K562 (cell line): ENCODE data around the gene CRYBA1. TPM values are rescaled to one million over a fixed set of nuclear protein-coding genes. Genes with fewer than 3 reads are reported as not detected.
A peak's percentile ranks its signal among the peaks of the same experiment; 100 is the strongest.

Experiments used
- BMI1 ChIP-seq: fragments of 150-350 bp; IDR thresholded peaks from 2 replicates; pipeline ENCODE4 v1.6.1; 2014; ENCODE audit warnings: low read length
- C11orf30 ChIP-seq: fragments of 450-650 bp; IDR thresholded peaks from 2 replicates; pipeline ENCODE4 v1.6.1; 2016; ENCODE audit warnings: low read depth, mild to moderate bottlenecking
- FOXJ3 ChIP-seq: sonication (generic); formaldehyde crosslinking; IDR thresholded peaks from 2 replicates; pipeline ENCODE4 v1.4.0; 2020; ENCODE audit warnings: mild to moderate bottlenecking, missing genetic modification reagents
- FOXK1 ChIP-seq: sonication (generic); formaldehyde crosslinking; IDR thresholded peaks from 2 replicates; pipeline ENCODE4 v1.8.0; 2022; ENCODE audit warnings: missing genetic modification reagents, mild to moderate bottlenecking, borderline replicate concordance
- HNRNPLL ChIP-seq: fragments of 200-400 bp; formaldehyde crosslinking; IDR thresholded peaks from 2 replicates; pipeline ENCODE4 v1.6.1; 2017; ENCODE audit warnings: low read length, low read depth, mild to moderate bottlenecking; ENCODE audit not compliant: poor library complexity, severe bottlenecking
- MCM7 ChIP-seq, 2 experiments: fragments of 450-650 bp; IDR thresholded peaks; 2 replicates each; pipeline ENCODE4 v1.6.1; 2016 to 2018
- RBM14 ChIP-seq: fragments of 200-400 bp; formaldehyde crosslinking; IDR thresholded peaks from 2 replicates; pipeline ENCODE4 v1.6.1; 2018; ENCODE audit warnings: low read depth, mild to moderate bottlenecking, low read length, moderate library complexity, borderline replicate concordance; ENCODE audit not compliant: insufficient read depth
- UBTF ChIP-seq, 2 experiments: IDR thresholded peaks; 2 replicates each; pipeline ENCODE4 v1.6.1; 2012; ENCODE audit warnings: improper control_type of control experiment in 2 of 2, low read depth in 2 of 2, low read length in 2 of 2, borderline replicate concordance in 1 of 2
- ZNF12 ChIP-seq: sonication (generic); formaldehyde crosslinking; IDR thresholded peaks from 2 replicates; pipeline ENCODE4 v1.4.0; 2020; ENCODE audit warnings: mild to moderate bottlenecking, missing genetic modification reagents
- ZNF232 ChIP-seq: sonication (generic); formaldehyde crosslinking; IDR thresholded peaks from 2 replicates; pipeline ENCODE4 v1.8.0; 2022; ENCODE audit warnings: mild to moderate bottlenecking, missing genetic modification reagents
- ZNF239 ChIP-seq: fragments of 250-450 bp; sonication (Bioruptor Pico); IDR thresholded peaks from 2 replicates; pipeline ENCODE4 v1.4.0; 2020; ENCODE audit warnings: mild to moderate bottlenecking
- ZNF318 ChIP-seq, 2 experiments: fragments of 450-650 bp; IDR thresholded peaks; 2 replicates each; pipeline ENCODE4 v1.6.1; 2016; ENCODE audit warnings: mild to moderate bottlenecking in 2 of 2, borderline replicate concordance in 1 of 2, low read depth in 1 of 2, moderate library complexity in 1 of 2
- ZNF695 ChIP-seq: fragments of 450-650 bp; formaldehyde crosslinking; IDR thresholded peaks from 2 replicates; pipeline ENCODE4 v1.4.0; 2020; ENCODE audit warnings: mild to moderate bottlenecking, moderate library complexity
- polyA plus RNA-seq, 8 experiments: library from polyadenylated mRNA; depleted of rRNA in 4 of 8; stranded (reverse) in 5 of 8; unstranded in 3 of 8; fragments of >200 nt; fragmentation: Nextera tagmentation in 2 of 8; fragmentation: Illumina TruSeq in 1 of 8; extraction: Ambion mirVana in 2 of 8; extraction: Trizol in 1 of 8; gene quantifications; 2 replicates each; pipeline versions ENCODE4 v1.2.1 to v1.2.3, GENCODE V29; 2011 to 2014; ENCODE audit warnings: inconsistent platforms in 1 of 8, missing spikeins in 1 of 8
- total RNA-seq, 7 experiments: library from RNA; depleted of rRNA in 6 of 7; stranded (reverse); fragments of >200 nt in 6 of 7; fragmentation: Illumina TruSeq in 2 of 7; extraction: Trizol in 2 of 7; gene quantifications; 2 replicates each; pipeline versions ENCODE4 v1.2.1 to v1.2.3, GENCODE V29; 2011 to 2021; ENCODE audit warnings: low replicate concordance in 1 of 7
- TF ChIP-seq, protein P1 (sequence below): fragments of 450-650 bp; IDR thresholded peaks from 2 replicates; pipeline ENCODE4 v1.6.1; 2018; ENCODE audit warnings: mild to moderate bottlenecking, low read depth; ENCODE audit not compliant: partially characterized antibody

The CRYBA1 gene
- total and polyA plus RNA-seq, 9 of the 15 experiments (the other 6 are each of a cell fraction or from before 2014, with no cell fraction given) = not detected

GRCh38 chr17:29292071-29292991, 45.7 kb downstream of the CRYBA1 start (continued):
- TF ChIP-seq BMI1 (no peak), RBM14 (no peak), C11orf30 (no peak), ZNF232 (CRISPR knock-in tag) (no peak), ZNF695 (CRISPR knock-in tag) (no peak), ZNF239 (no peak), ZNF12 (peak; percentile 94), ZNF318 (IDR thresholded peaks at IDR 0.05; ENCODE audit: borderline replicate concordance in 1 of 2, low read depth in 1 of 2) (no peak), HNRNPLL (no peak), FOXJ3 (CRISPR knock-in tag) (no peak), MCM7 (IDR thresholded peaks at IDR 0.05) (no peak), FOXK1 (CRISPR knock-in tag) (no peak), UBTF (IDR thresholded peaks at IDR 0.05; ENCODE audit: borderline replicate concordance in 1 of 2, low read depth in 2 of 2, low read length in 2 of 2) (no peak)
- TF ChIP-seq, protein P1, sequence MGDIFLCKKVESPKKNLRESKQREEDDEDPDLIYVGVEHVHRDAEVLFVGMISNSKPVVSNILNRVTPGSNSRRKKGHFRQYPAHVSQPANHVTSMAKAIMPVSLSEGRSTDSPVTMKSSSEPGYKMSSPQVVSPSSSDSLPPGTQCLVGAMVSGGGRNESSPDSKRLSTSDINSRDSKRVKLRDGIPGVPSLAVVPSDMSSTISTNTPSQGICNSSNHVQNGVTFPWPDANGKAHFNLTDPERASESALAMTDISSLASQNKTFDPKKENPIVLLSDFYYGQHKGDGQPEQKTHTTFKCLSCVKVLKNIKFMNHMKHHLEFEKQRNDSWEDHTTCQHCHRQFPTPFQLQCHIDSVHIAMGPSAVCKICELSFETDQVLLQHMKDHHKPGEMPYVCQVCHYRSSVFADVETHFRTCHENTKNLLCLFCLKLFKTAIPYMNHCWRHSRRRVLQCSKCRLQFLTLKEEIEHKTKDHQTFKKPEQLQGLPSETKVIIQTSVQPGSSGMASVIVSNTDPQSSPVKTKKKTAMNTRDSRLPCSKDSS = no peak
